ENCODE measurements around the gene NAAA.

- no peak for TF ChIP-seq CTCF (IDR thresholded peaks at IDR 0.05 in 8 of 11, conservative IDR thresholded peaks at IDR 0.05 in 3 of 11)
- TF ChIP-seq POLR2A (IDR thresholded peaks at IDR 0.05): no peak
- TF ChIP-seq POLR2AphosphoS5 (IDR thresholded peaks at IDR 0.05): no peak
Observed at GRCh38 chr4:75989846-75990528, 49.2 kb upstream of the NAAA start.
